HepG2 (cell line): ENCODE data around the gene ALX4. TPM values are rescaled to one million over a fixed set of nuclear protein-coding genes. Genes with fewer than 3 reads are reported as not detected.

Source experiments
- ATAC-seq: fragments of 200-7000 bp; cut with Tn5 transposase; 3 replicates; pipeline ENCODE4 v1.9.1; 2020; ENCODE audit warnings: mild to moderate bottlenecking, moderate library complexity
- BruUV-seq: library from RNA; stranded (reverse); fragments of 400-500 nt; replicated peaks from 2 replicates; lab custom pipeline; 2021; lab: Mats Ljungman, UMichigan
- CTCF ChIA-PET: fragments of 300-600 bp; formaldehyde crosslinking; extraction: SDS; loops from one replicate; lab custom pipeline; 2021; ENCODE audit warnings: low total read pairs, inconsistent platforms, low intra/inter-chr PET ratio; lab: Yijun Ruan, JAX
- POLR2A ChIA-PET: fragments of 350-600 bp; sonication (Branson Sonifier 250); formaldehyde crosslinking; loops from one replicate; lab custom pipeline; 2020; ENCODE audit warnings: antibody characterized with exemption, inconsistent platforms; lab: Yijun Ruan, JAX
- DNase-seq: peaks from one replicate; pipeline ENCODE4 v3.0.0-alpha.2; 2015; ENCODE audit warnings: low spot score
- FAIRE-seq: peaks from 3 replicates; lab custom pipeline; 2011; peaks lifted over from hg19 to GRCh38; lab: Jason Lieb, UNC
- H2AFZ ChIP-seq: one replicate; pipeline ENCODE4 v1.6.1; 2011; ENCODE audit warnings: low read length, inconsistent platforms
- H3K27ac ChIP-seq: fragments of 300-600 bp; 3 replicates; pipeline ENCODE4 v1.8.0; 2011; ENCODE audit warnings: mixed run types, mild to moderate bottlenecking, mixed read lengths, low read length, inconsistent platforms; ENCODE audit not compliant: insufficient read depth; ENCODE audit errors: extremely low read length
- H3K27me3 ChIP-seq, 2 experiments: fragments of 200-600 bp in 1 of 2; 2 replicates in 1 of 2; 3 replicates in 1 of 2; pipeline versions ENCODE4 v1.6.0 to v1.8.0; 2011; ENCODE audit warnings: low read length in 2 of 2, mild to moderate bottlenecking in 2 of 2, moderate library complexity in 2 of 2, inconsistent platforms in 1 of 2; ENCODE audit not compliant: insufficient read depth in 2 of 2, control insufficient read depth in 1 of 2
- H3K36me3 ChIP-seq, 2 experiments: fragments of 200-600 bp in 1 of 2; replicated peaks in 1 of 2; 2 replicates in 1 of 2; 3 replicates in 1 of 2; pipeline versions ENCODE4 v1.5.1 to v1.8.0; 2011; ENCODE audit warnings: low read length in 2 of 2, inconsistent platforms in 1 of 2; ENCODE audit not compliant: insufficient read depth in 2 of 2, control insufficient read depth in 1 of 2
- H3K4me1 ChIP-seq: 2 replicates; pipeline ENCODE4 v1.5.1; 2012; ENCODE audit warnings: low read length, inconsistent platforms; ENCODE audit not compliant: insufficient read depth
- H3K4me2 ChIP-seq: 2 replicates; pipeline ENCODE4 v1.6.0; 2011; ENCODE audit warnings: low read depth, low read length, inconsistent platforms
- H3K4me3 ChIP-seq, 3 experiments: fragments of 200-600 bp in 1 of 3; sonication (generic), shearing (Covaris generic) in 1 of 3; replicated peaks in 1 of 3; 2 replicates each; pipeline ENCODE4 v1.5.1; 2011 to 2016; ENCODE audit warnings: low read length in 3 of 3, inconsistent platforms in 2 of 3, low read depth in 2 of 3, mild to moderate bottlenecking in 2 of 3, control low read depth in 1 of 3, mixed read lengths in 1 of 3; ENCODE audit not compliant: insufficient read depth in 1 of 3
- H3K79me2 ChIP-seq: one replicate; pipeline ENCODE4 v1.6.1; 2011; ENCODE audit warnings: low read length, inconsistent platforms; ENCODE audit not compliant: insufficient read depth
- H3K9ac ChIP-seq: 2 replicates; pipeline ENCODE4 v1.6.0; 2011; ENCODE audit warnings: mild to moderate bottlenecking, low read depth, low read length, inconsistent platforms; ENCODE audit not compliant: insufficient read depth
- H3K9me3 ChIP-seq: 2 replicates; pipeline ENCODE4 v1.5.1; 2012; ENCODE audit warnings: mild to moderate bottlenecking, low read length
- H4K20me1 ChIP-seq: 2 replicates; pipeline ENCODE4 v1.6.0; 2011; ENCODE audit warnings: inconsistent platforms, mild to moderate bottlenecking, low read length, moderate library complexity; ENCODE audit not compliant: insufficient read depth
- BCL3 ChIP-seq: sonication (generic); formaldehyde crosslinking; IDR thresholded peaks from 2 replicates; pipeline ENCODE4 v1.5.1; 2020; ENCODE audit warnings: mild to moderate bottlenecking, missing genetic modification reagents, moderate library complexity
- DRAP1 ChIP-seq: IDR thresholded peaks from 2 replicates; pipeline ENCODE4 v1.6.1; 2016; ENCODE audit warnings: missing genetic modification reagents, missing compliant biosample characterization
- ERF ChIP-seq: IDR thresholded peaks from 2 replicates; pipeline ENCODE4 v1.6.1; 2018; ENCODE audit warnings: missing biosample characterization, missing genetic modification reagents
- ISL2 ChIP-seq: sonication (generic); formaldehyde crosslinking; IDR thresholded peaks from 2 replicates; pipeline ENCODE4 v1.5.0; 2020; ENCODE audit warnings: missing genetic modification reagents
- MED13 ChIP-seq: sonication (generic); formaldehyde crosslinking; IDR thresholded peaks from 2 replicates; pipeline ENCODE4 v1.5.0; 2020; ENCODE audit warnings: missing genetic modification reagents
- MXI1 ChIP-seq: IDR thresholded peaks from 3 replicates; pipeline ENCODE4 v1.6.1; 2012; ENCODE audit warnings: low read depth, low read length, inconsistent platforms, borderline replicate concordance
- MYNN ChIP-seq: sonication (generic); formaldehyde crosslinking; IDR thresholded peaks from 2 replicates; pipeline ENCODE4 v1.4.0; 2020; ENCODE audit warnings: mild to moderate bottlenecking, low read depth, missing genetic modification reagents
- PCBP2 ChIP-seq: fragments of 200-400 bp; formaldehyde crosslinking; optimal IDR thresholded peaks from 2 replicates; pipeline ENCODE3; 2018; ENCODE audit warnings: low read length, low read depth; ENCODE audit not compliant: poor library complexity, severe bottlenecking
- PRPF4 ChIP-seq: fragments of 200-400 bp; formaldehyde crosslinking; IDR thresholded peaks from 2 replicates; pipeline ENCODE4 v1.6.1; 2016; ENCODE audit warnings: low read length, low read depth; ENCODE audit not compliant: poor library complexity, severe bottlenecking
- RFX3 ChIP-seq: IDR thresholded peaks from 2 replicates; pipeline ENCODE4 v1.6.1; 2016; ENCODE audit warnings: missing biosample characterization, missing genetic modification reagents
- ZKSCAN1 ChIP-seq: fragments of 150-350 bp; IDR thresholded peaks from 2 replicates; pipeline ENCODE4 v1.6.1; 2014; ENCODE audit warnings: low read length
- ZSCAN12 ChIP-seq: sonication (generic); formaldehyde crosslinking; IDR thresholded peaks from 2 replicates; pipeline ENCODE4 v1.9.0; 2021; ENCODE audit warnings: mild to moderate bottlenecking, missing genetic modification reagents
- WGBS: methylation state at CpG from one replicate; pipeline ENCODE4 v1.1.6; 2017; ENCODE audit warnings: low lambda C conversion rate; 5-methylcytosine and 5-hydroxymethylcytosine counted together
- in situ Hi-C: cut with HindIII; loops from 2 replicates; pipeline ENCODE4 v1.10.0; 2017; ENCODE audit warnings: low pct_unique_long_range_greater_than_20kb; ENCODE audit not compliant: extremely low pct_ligation_motif_present
- intact Hi-C: fragments of 100-400 bp; cut with micrococcal nuclease; formaldehyde crosslinking; loops from one replicate; pipeline ENCODE4 v1.10.0; 2022; ENCODE audit not compliant: unreplicated experiment
- polyA plus RNA-seq, 8 experiments: library from polyadenylated mRNA; depleted of rRNA in 3 of 8; stranded (reverse) in 7 of 8; unstranded in 1 of 8; fragments of >200 nt; fragmentation: Illumina TruSeq in 4 of 8; extraction: Trizol in 4 of 8; gene quantifications; 2 replicates each; pipeline versions ENCODE4 v1.2.1 to v1.2.3, GENCODE V29; 2011 to 2016; ENCODE audit warnings: low read depth in 4 of 8, missing spikeins in 1 of 8, mixed read lengths in 1 of 8; ENCODE audit not compliant: insufficient read depth in 1 of 8
- total RNA-seq, 5 experiments: library from RNA; depleted of rRNA; stranded (reverse); fragments of >200 nt; fragmentation: Illumina TruSeq; extraction: Trizol; gene quantifications; 2 replicates each; pipeline ENCODE4 v1.2.3, GENCODE V29; 2016; ENCODE audit warnings: low read depth in 1 of 5
- TF ChIP-seq, protein P1 (sequence below): sonication (generic); formaldehyde crosslinking; IDR thresholded peaks from 2 replicates; pipeline ENCODE4 v1.8.1; 2022; ENCODE audit warnings: low read depth, mild to moderate bottlenecking, missing genetic modification reagents

ALX4 gene
- total and polyA plus RNA-seq, 2 of the 13 experiments (the other 11 are each of a cell fraction or from before 2014, with no cell fraction given) = not detected

DNA sequence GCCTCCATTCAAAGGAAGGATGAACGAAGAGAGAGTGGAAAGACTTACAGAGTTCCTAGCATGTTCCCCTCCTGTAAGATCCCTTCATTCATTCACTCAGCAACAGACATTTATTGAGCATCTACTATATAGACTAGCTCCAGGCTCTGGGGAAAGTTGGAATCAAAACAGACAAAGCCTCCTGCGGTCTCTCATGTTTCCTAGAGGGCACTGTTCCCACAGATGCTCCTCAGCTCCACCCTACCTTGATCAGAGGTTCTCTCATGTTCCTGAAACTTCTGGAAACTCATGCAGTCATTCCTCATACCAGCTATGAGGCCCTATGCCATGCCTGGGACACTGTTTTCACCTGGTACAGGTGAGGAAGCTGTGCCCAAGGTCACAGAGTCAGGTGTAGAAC, 11.1 kb downstream of the ALX4 start (continued):
- TF ChIP-seq, protein P1, sequence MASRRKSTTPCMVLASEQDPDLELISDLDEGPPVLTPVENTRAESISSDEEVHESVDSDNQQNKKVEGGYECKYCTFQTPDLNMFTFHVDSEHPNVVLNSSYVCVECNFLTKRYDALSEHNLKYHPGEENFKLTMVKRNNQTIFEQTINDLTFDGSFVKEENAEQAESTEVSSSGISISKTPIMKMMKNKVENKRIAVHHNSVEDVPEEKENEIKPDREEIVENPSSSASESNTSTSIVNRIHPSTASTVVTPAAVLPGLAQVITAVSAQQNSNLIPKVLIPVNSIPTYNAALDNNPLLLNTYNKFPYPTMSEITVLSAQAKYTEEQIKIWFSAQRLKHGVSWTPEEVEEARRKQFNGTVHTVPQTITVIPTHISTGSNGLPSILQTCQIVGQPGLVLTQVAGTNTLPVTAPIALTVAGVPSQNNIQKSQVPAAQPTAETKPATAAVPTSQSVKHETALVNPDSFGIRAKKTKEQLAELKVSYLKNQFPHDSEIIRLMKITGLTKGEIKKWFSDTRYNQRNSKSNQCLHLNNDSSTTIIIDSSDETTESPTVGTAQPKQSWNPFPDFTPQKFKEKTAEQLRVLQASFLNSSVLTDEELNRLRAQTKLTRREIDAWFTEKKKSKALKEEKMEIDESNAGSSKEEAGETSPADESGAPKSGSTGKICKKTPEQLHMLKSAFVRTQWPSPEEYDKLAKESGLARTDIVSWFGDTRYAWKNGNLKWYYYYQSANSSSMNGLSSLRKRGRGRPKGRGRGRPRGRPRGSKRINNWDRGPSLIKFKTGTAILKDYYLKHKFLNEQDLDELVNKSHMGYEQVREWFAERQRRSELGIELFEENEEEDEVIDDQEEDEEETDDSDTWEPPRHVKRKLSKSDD (CRISPR knock-in tag) = no peak
- TF ChIP-seq ZKSCAN1 = no peak
- TF ChIP-seq, all 625 proteins: peak for 0

DNA sequence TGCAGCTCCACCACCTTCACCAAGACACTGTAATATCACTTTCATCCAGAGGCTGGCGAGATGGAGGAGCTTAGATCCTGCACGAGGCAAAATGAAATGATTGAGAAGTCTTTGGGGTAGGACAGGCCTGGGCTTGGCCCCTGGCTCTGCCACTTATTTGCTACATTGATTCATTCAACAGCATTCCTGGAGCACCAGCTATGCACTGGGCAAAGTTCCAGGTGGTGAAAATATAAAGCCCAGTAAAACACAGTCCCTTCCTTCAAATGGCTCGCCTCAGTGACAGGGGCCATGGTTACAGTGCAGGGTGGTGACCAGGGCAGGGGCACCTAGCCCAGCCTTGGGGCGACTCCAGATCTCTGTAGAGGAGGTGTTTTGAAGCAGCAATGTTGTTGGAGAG, 19.7 kb downstream of the ALX4 start:
- BruUV-seq = no TSS peak
- no peak overlapping the region for H3K4me2 ChIP-seq
- no peaks in the 10 kb centered on the region for H4K20me1 ChIP-seq
- no peak for ATAC-seq
- H3K4me3 ChIP-seq = no peak overlapping the region
- WGBS = 9% methylated on average over 4 of the region's 4 CpGs
- CTCF ChIA-PET = no interaction called here
- POLR2A ChIA-PET = no interaction called here
- H3K4me1 ChIP-seq = no peaks in the 10 kb centered on the region
- H3K79me2 ChIP-seq = no peaks in the 10 kb centered on the region
- H3K27me3 ChIP-seq = peaks cover 2 to 7% of the 10 kb centered on the region in 2 experiments; a peak in 3 of 5 replicates
- intact Hi-C loops (no loop called here), in situ Hi-C loops (loop anchor here (25.0 kb wide), 1 partner anchor 247 kb away; no protein-coding TSS in a partner anchor)
- no peak overlapping the region for H3K27ac ChIP-seq
- no peaks in the 10 kb centered on the region for H3K9me3 ChIP-seq
- no peak for DNase-seq
- FAIRE-seq = no peak
- H3K36me3 ChIP-seq = no peaks in the 10 kb centered on the region
- no peak overlapping the region for H2AFZ ChIP-seq
- no peak overlapping the region for H3K9ac ChIP-seq
- TF ChIP-seq ISL2 (no peak), MED13 (CRISPR knock-in tag) (no peak), PCBP2 (no peak), DRAP1 (no peak), MYNN (CRISPR knock-in tag) (no peak), ZSCAN12 (CRISPR knock-in tag) (no peak), RFX3 (CRISPR knock-in tag) (no peak), BCL3 (CRISPR knock-in tag) (no peak), PRPF4 (no peak), MXI1 (no peak), ERF (CRISPR knock-in tag) (no peak)
